HepG2 (cell line): ENCODE measurements around the gene RAI14. TPM values are rescaled to one million over a fixed set of nuclear protein-coding genes. Genes with fewer than 3 reads are reported as not detected.

Source experiments
- ATAC-seq: fragments of 200-7000 bp; cut with Tn5 transposase; 3 replicates; pipeline ENCODE4 v1.9.1; 2020; ENCODE audit warnings: mild to moderate bottlenecking, moderate library complexity
- BruUV-seq: library from RNA; stranded (reverse); fragments of 400-500 nt; replicated peaks from 2 replicates; lab custom pipeline; 2021; lab: Mats Ljungman, UMichigan
- CTCF ChIA-PET: fragments of 300-600 bp; formaldehyde crosslinking; extraction: SDS; loops from one replicate; lab custom pipeline; 2021; ENCODE audit warnings: low total read pairs, inconsistent platforms, low intra/inter-chr PET ratio; lab: Yijun Ruan, JAX
- POLR2A ChIA-PET: fragments of 350-600 bp; sonication (Branson Sonifier 250); formaldehyde crosslinking; loops from one replicate; lab custom pipeline; 2020; ENCODE audit warnings: antibody characterized with exemption, inconsistent platforms; lab: Yijun Ruan, JAX
- DNase-seq: peaks from one replicate; pipeline ENCODE4 v3.0.0-alpha.2; 2015; ENCODE audit warnings: low spot score
- FAIRE-seq: peaks from 3 replicates; lab custom pipeline; 2011; peaks lifted over from hg19 to GRCh38; lab: Jason Lieb, UNC
- H2AFZ ChIP-seq: one replicate; pipeline ENCODE4 v1.6.1; 2011; ENCODE audit warnings: low read length, inconsistent platforms
- H3K27ac ChIP-seq: fragments of 300-600 bp; 3 replicates; pipeline ENCODE4 v1.8.0; 2011; ENCODE audit warnings: mixed run types, mild to moderate bottlenecking, mixed read lengths, low read length, inconsistent platforms; ENCODE audit not compliant: insufficient read depth; ENCODE audit errors: extremely low read length
- H3K27me3 ChIP-seq, 2 experiments: fragments of 200-600 bp in 1 of 2; 2 replicates in 1 of 2; 3 replicates in 1 of 2; pipeline versions ENCODE4 v1.6.0 to v1.8.0; 2011; ENCODE audit warnings: low read length in 2 of 2, mild to moderate bottlenecking in 2 of 2, moderate library complexity in 2 of 2, inconsistent platforms in 1 of 2; ENCODE audit not compliant: insufficient read depth in 2 of 2, control insufficient read depth in 1 of 2
- H3K36me3 ChIP-seq, 2 experiments: fragments of 200-600 bp in 1 of 2; replicated peaks in 1 of 2; 2 replicates in 1 of 2; 3 replicates in 1 of 2; pipeline versions ENCODE4 v1.5.1 to v1.8.0; 2011; ENCODE audit warnings: low read length in 2 of 2, inconsistent platforms in 1 of 2; ENCODE audit not compliant: insufficient read depth in 2 of 2, control insufficient read depth in 1 of 2
- H3K4me1 ChIP-seq: 2 replicates; pipeline ENCODE4 v1.5.1; 2012; ENCODE audit warnings: low read length, inconsistent platforms; ENCODE audit not compliant: insufficient read depth
- H3K4me2 ChIP-seq: 2 replicates; pipeline ENCODE4 v1.6.0; 2011; ENCODE audit warnings: low read depth, low read length, inconsistent platforms
- H3K4me3 ChIP-seq, 3 experiments: fragments of 200-600 bp in 1 of 3; sonication (generic), shearing (Covaris generic) in 1 of 3; replicated peaks in 1 of 3; 2 replicates each; pipeline ENCODE4 v1.5.1; 2011 to 2016; ENCODE audit warnings: low read length in 3 of 3, inconsistent platforms in 2 of 3, low read depth in 2 of 3, mild to moderate bottlenecking in 2 of 3, control low read depth in 1 of 3, mixed read lengths in 1 of 3; ENCODE audit not compliant: insufficient read depth in 1 of 3
- H3K79me2 ChIP-seq: one replicate; pipeline ENCODE4 v1.6.1; 2011; ENCODE audit warnings: low read length, inconsistent platforms; ENCODE audit not compliant: insufficient read depth
- H3K9ac ChIP-seq: 2 replicates; pipeline ENCODE4 v1.6.0; 2011; ENCODE audit warnings: mild to moderate bottlenecking, low read depth, low read length, inconsistent platforms; ENCODE audit not compliant: insufficient read depth
- H3K9me3 ChIP-seq: 2 replicates; pipeline ENCODE4 v1.5.1; 2012; ENCODE audit warnings: mild to moderate bottlenecking, low read length
- H4K20me1 ChIP-seq: 2 replicates; pipeline ENCODE4 v1.6.0; 2011; ENCODE audit warnings: inconsistent platforms, mild to moderate bottlenecking, low read length, moderate library complexity; ENCODE audit not compliant: insufficient read depth
- FOXK1 ChIP-seq: sonication (generic); formaldehyde crosslinking; IDR thresholded peaks from 2 replicates; pipeline ENCODE4 v1.4.0; 2020; ENCODE audit warnings: low read depth, missing genetic modification reagents, borderline replicate concordance
- KLF13 ChIP-seq: sonication (generic); formaldehyde crosslinking; IDR thresholded peaks from 2 replicates; pipeline ENCODE4 v1.4.0; 2020; ENCODE audit warnings: mild to moderate bottlenecking, missing genetic modification reagents
- MEF2D ChIP-seq: sonication (generic); formaldehyde crosslinking; IDR thresholded peaks from 2 replicates; pipeline ENCODE4 v1.5.1; 2020; ENCODE audit warnings: mild to moderate bottlenecking, missing genetic modification reagents
- PCBP2 ChIP-seq: fragments of 200-400 bp; formaldehyde crosslinking; optimal IDR thresholded peaks from 2 replicates; pipeline ENCODE3; 2018; ENCODE audit warnings: low read length, low read depth; ENCODE audit not compliant: poor library complexity, severe bottlenecking
- RBM22 ChIP-seq: fragments of 200-400 bp; formaldehyde crosslinking; optimal IDR thresholded peaks from 2 replicates; pipeline ENCODE3; 2017; ENCODE audit warnings: mild to moderate bottlenecking, low read length, moderate library complexity
- SNAPC4 ChIP-seq: sonication (generic); formaldehyde crosslinking; IDR thresholded peaks from 2 replicates; pipeline ENCODE4 v1.4.0; 2020; ENCODE audit warnings: mild to moderate bottlenecking, missing genetic modification reagents
- SP5 ChIP-seq: IDR thresholded peaks from 2 replicates; pipeline ENCODE4 v1.6.1; 2016; ENCODE audit warnings: low read depth, borderline replicate concordance
- ZNF30 ChIP-seq: sonication (generic); formaldehyde crosslinking; IDR thresholded peaks from 2 replicates; pipeline ENCODE4 v1.5.0; 2020; ENCODE audit warnings: mild to moderate bottlenecking, missing genetic modification reagents
- ZNF367 ChIP-seq: sonication (generic); formaldehyde crosslinking; IDR thresholded peaks from 2 replicates; pipeline ENCODE4 v1.4.0; 2020; ENCODE audit warnings: missing genetic modification reagents, borderline replicate concordance
- ZNF510 ChIP-seq: sonication (generic); formaldehyde crosslinking; IDR thresholded peaks from 2 replicates; pipeline ENCODE4 v1.4.0; 2020; ENCODE audit warnings: low read depth, mild to moderate bottlenecking, missing genetic modification reagents
- ZNF547 ChIP-seq: sonication (generic); formaldehyde crosslinking; IDR thresholded peaks from 2 replicates; pipeline ENCODE4 v1.5.1; 2020; ENCODE audit warnings: mild to moderate bottlenecking, missing genetic modification reagents
- WGBS: methylation state at CpG from one replicate; pipeline ENCODE4 v1.1.6; 2017; ENCODE audit warnings: low lambda C conversion rate; 5-methylcytosine and 5-hydroxymethylcytosine counted together
- in situ Hi-C: cut with HindIII; loops from 2 replicates; pipeline ENCODE4 v1.10.0; 2017; ENCODE audit warnings: low pct_unique_long_range_greater_than_20kb; ENCODE audit not compliant: extremely low pct_ligation_motif_present
- intact Hi-C: fragments of 100-400 bp; cut with micrococcal nuclease; formaldehyde crosslinking; loops from one replicate; pipeline ENCODE4 v1.10.0; 2022; ENCODE audit not compliant: unreplicated experiment
- polyA plus RNA-seq, 8 experiments: library from polyadenylated mRNA; depleted of rRNA in 3 of 8; stranded (reverse) in 7 of 8; unstranded in 1 of 8; fragments of >200 nt; fragmentation: Illumina TruSeq in 4 of 8; extraction: Trizol in 4 of 8; gene quantifications; 2 replicates each; pipeline versions ENCODE4 v1.2.1 to v1.2.3, GENCODE V29; 2011 to 2016; ENCODE audit warnings: low read depth in 4 of 8, missing spikeins in 1 of 8, mixed read lengths in 1 of 8; ENCODE audit not compliant: insufficient read depth in 1 of 8
- total RNA-seq, 5 experiments: library from RNA; depleted of rRNA; stranded (reverse); fragments of >200 nt; fragmentation: Illumina TruSeq; extraction: Trizol; gene quantifications; 2 replicates each; pipeline ENCODE4 v1.2.3, GENCODE V29; 2016; ENCODE audit warnings: low read depth in 1 of 5
- TF ChIP-seq, protein P1 (sequence below): sonication (generic); formaldehyde crosslinking; IDR thresholded peaks from 2 replicates; pipeline ENCODE4 v1.5.0; 2020; ENCODE audit warnings: missing genetic modification reagents, mild to moderate bottlenecking, borderline replicate concordance

Gene RAI14
- total and polyA plus RNA-seq, 2 of the 13 experiments (the other 11 are each of a cell fraction or from before 2014, with no cell fraction given): 12.6 to 18.2 TPM

GRCh38 chr5:34669931-34670516 lies 13.9 kb downstream of the RAI14 start:
- intact Hi-C loops (no loop called here), in situ Hi-C loops (no loop called here)
- FAIRE-seq (no peak), ATAC-seq (no peak), DNase-seq (no peak)
- TF ChIP-seq SP5 (CRISPR knock-in tag) (no peak), PCBP2 (no peak), ZNF510 (no peak)
- Histone ChIP-seq H3K36me3 (no peaks in the 10 kb centered on the region), H3K4me1 (peaks cover 10% of the 10 kb centered on the region), H4K20me1 (no peaks in the 10 kb centered on the region), H3K27me3 (no peaks in the 10 kb centered on the region), H3K79me2 (peaks cover 3% of the 10 kb centered on the region), H3K4me3 (no peak overlapping the region), H3K27ac (no peak overlapping the region), H3K9me3 (no peaks in the 10 kb centered on the region), H3K9ac (no peak overlapping the region), H2AFZ (no peak overlapping the region), H3K4me2 (no peak overlapping the region)
- CTCF ChIA-PET: no interaction called here
- no TSS peak for BruUV-seq
- POLR2A ChIA-PET: no interaction called here
- WGBS: 95% methylated on average over 7 of the region's 7 CpGs

- Histone ChIP-seq H2AFZ (no peak overlapping the region), H3K36me3 (no peaks in the 10 kb centered on the region), H3K4me3 (no peak overlapping the region), H4K20me1 (no peaks in the 10 kb centered on the region), H3K27me3 (no peaks in the 10 kb centered on the region), H3K9me3 (no peaks in the 10 kb centered on the region), H3K79me2 (peaks cover 5% of the 10 kb centered on the region), H3K4me1 (peaks cover 10% of the 10 kb centered on the region), H3K27ac (no peak overlapping the region)
- intact Hi-C loops: no loop called here
- no peak for ATAC-seq
- FAIRE-seq: no peak
- WGBS: 100% methylated on average over 1 of the region's 1 CpG
- no peak for DNase-seq
- ChIA-PET CTCF (no interaction called here), POLR2A (no interaction called here)
- no TSS peak for BruUV-seq
- in situ Hi-C loops: no loop called here
- TF ChIP-seq ZNF547 (no peak), ZNF510 (no peak), FOXK1 (CRISPR knock-in tag) (no peak), ZNF367 (CRISPR knock-in tag) (no peak), MEF2D (CRISPR knock-in tag) (no peak), SNAPC4 (no peak), RBM22 (no peak), ZNF30 (CRISPR knock-in tag) (no peak), KLF13 (CRISPR knock-in tag) (no peak)
- TF ChIP-seq, protein P1, sequence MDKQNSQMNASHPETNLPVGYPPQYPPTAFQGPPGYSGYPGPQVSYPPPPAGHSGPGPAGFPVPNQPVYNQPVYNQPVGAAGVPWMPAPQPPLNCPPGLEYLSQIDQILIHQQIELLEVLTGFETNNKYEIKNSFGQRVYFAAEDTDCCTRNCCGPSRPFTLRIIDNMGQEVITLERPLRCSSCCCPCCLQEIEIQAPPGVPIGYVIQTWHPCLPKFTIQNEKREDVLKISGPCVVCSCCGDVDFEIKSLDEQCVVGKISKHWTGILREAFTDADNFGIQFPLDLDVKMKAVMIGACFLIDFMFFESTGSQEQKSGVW (CRISPR knock-in tag): no peak
- TF ChIP-seq, all 625 proteins: peak for 0
- Histone ChIP-seq H3K9ac (no peak overlapping the region), H3K4me2 (no peak overlapping the region)
Measured at GRCh38 chr5:34672196-34672595, 16.1 kb downstream of the RAI14 start.
